ENCODE measurements around the gene YWHAE.

DNA sequence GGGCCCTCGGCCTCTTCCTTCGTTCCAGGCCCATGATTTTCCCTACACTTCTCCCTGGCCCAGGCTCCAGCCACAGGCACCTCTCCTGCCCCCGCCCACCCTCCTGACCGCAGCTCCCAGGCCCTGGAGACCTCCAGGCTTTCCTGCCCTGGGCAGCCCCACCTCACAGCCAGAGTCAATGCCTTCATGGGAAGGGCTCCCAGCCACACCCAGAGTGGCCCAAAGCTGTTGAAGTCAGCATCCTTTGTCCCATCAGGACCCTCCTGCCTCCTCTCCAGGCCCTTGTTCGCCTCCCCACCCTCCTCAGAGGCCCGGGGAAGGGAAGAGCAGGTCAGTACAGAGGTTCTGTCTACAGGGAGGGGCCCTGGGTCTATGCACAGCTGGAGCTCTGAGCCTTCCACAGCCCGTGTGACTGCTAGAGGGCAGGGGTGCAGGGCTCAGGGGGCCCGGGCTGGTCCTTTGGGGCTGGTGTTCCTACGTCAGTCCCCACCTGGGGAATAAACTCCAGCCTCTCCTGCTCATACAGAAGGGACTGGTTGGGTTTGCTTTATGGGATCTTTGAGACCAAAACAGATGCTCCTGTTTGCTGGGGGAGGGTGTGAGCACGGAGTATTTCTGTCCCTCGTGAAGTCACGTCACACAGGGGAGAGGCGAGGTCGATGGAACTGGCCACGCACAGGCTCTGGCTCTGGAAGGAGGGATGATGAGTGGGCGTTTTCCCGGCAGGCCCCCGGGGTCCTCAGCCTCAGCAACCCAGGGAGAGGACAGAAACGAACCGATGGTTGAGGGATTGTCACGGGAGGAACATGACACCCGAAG lies 100.3 kb downstream of the YWHAE start:
- TF ChIP-seq, protein P1, sequence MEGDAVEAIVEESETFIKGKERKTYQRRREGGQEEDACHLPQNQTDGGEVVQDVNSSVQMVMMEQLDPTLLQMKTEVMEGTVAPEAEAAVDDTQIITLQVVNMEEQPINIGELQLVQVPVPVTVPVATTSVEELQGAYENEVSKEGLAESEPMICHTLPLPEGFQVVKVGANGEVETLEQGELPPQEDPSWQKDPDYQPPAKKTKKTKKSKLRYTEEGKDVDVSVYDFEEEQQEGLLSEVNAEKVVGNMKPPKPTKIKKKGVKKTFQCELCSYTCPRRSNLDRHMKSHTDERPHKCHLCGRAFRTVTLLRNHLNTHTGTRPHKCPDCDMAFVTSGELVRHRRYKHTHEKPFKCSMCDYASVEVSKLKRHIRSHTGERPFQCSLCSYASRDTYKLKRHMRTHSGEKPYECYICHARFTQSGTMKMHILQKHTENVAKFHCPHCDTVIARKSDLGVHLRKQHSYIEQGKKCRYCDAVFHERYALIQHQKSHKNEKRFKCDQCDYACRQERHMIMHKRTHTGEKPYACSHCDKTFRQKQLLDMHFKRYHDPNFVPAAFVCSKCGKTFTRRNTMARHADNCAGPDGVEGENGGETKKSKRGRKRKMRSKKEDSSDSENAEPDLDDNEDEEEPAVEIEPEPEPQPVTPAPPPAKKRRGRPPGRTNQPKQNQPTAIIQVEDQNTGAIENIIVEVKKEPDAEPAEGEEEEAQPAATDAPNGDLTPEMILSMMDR (IDR thresholded peaks at IDR 0.05; ENCODE audit: insufficient read depth, low read length, poor library complexity, severe bottlenecking), result no peak
- no peak for TF ChIP-seq EZH2phosphoT487 (conservative IDR thresholded peaks at IDR 0.05; ENCODE audit: low read length)
